GM12873 (cell line): ENCODE data around the gene MED12L.

ENCODE experiments used
- TF ChIP-seq, protein P1 (sequence below): IDR thresholded peaks from 2 replicates; pipeline ENCODE4 v1.5.1; 2012; ENCODE audit warnings: low read depth, mild to moderate bottlenecking, moderate library complexity, low read length, control low read depth; ENCODE audit not compliant: insufficient read depth; ENCODE audit errors: missing control alignments

Gene MED12L

DNA sequence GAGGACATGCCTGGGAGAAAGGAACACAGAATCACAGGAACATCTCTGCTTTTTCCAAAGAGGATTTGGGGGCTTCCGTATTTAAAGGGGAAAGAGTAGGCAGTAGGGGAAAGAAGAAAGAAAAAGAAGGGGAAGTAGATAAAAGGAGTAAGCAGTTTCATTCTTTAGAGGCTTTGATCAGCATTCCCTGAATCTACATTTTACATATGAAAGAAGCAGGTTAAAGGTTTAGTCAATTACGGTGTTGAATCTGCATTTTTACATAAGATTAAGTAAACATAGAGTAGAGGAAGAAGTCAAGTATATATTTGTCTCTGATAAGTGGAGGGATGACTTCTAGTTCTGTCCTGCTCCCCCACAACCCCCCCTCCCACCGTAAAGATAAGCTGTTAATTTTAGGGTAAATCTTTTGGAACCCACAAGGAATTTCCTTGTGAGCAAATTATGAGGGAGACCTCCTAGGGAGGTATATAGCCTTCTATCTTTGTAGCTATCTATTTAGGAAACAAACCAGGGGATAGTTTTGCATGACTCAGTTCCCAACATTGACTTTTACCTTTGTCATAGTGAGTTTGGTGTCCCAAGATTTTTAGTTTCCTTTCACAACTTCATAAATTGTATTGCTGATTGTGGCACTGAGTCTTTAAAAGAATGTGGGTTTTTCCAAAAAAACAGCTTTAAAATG, 307.8 kb downstream of the MED12L start:
- TF ChIP-seq, protein P1, sequence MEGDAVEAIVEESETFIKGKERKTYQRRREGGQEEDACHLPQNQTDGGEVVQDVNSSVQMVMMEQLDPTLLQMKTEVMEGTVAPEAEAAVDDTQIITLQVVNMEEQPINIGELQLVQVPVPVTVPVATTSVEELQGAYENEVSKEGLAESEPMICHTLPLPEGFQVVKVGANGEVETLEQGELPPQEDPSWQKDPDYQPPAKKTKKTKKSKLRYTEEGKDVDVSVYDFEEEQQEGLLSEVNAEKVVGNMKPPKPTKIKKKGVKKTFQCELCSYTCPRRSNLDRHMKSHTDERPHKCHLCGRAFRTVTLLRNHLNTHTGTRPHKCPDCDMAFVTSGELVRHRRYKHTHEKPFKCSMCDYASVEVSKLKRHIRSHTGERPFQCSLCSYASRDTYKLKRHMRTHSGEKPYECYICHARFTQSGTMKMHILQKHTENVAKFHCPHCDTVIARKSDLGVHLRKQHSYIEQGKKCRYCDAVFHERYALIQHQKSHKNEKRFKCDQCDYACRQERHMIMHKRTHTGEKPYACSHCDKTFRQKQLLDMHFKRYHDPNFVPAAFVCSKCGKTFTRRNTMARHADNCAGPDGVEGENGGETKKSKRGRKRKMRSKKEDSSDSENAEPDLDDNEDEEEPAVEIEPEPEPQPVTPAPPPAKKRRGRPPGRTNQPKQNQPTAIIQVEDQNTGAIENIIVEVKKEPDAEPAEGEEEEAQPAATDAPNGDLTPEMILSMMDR, result no peak

DNA sequence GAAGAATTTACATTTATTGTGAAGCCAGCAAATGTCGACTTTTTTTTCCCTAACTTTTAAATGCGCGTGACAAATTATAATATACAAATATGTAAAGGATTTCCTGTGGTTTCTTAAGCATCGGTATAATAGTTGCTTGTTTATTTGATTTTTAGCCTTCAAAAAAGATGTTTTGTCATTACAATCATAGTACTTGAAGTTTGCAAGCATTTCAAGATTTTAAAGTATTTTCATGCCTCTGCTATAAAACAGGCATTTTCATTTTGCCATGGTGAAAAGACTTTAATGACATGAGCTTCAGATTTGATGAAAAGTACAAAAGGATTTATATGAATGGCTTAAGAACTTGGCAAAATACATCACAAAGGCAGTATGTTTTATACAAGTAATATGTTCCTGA, 308.5 kb downstream of the MED12L start:
- TF ChIP-seq, protein P1, result no peak

- TF ChIP-seq, protein P1, result no peak
Measured at GRCh38 chr3:151394611-151395010, 309.1 kb downstream of the MED12L start.

DNA sequence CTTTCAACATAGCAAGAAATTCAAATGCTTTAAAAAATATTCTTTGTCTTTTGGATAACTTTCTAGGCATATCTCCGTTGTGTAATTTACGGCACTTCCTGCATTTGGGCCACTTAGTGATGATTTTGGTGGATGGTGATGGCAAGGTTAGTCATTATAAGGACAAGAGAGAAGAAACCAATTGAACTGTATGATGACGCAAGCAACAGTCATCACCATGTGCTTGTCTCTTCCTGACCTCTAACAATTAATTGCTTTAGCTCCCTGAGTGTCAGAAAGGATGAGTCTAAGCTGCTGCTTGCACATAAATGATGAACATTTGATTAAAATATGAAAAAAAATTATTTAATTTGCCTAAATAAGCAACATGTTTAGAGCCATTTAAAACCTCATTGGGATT, 310.3 kb downstream of the MED12L start:
- TF ChIP-seq, protein P1, result no peak

DNA sequence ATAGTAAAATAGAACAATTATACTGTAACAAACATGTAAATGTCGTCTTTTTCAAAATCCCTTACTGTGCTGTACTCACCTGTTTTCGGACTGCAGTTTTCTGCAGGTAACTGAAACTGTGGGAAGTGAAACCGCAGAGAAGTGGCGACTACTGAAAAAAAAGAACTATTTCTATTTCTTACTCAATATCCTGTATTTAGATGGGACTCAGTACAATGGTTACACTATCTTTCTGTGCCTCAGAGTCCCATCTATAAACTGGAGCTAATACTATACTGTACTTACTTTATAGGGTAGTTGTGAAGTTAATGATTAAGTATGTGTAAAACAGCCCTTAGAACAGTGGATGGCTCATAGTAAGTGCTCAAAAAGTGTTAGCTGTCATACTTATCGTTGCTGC, 313.4 kb downstream of the MED12L start:
- TF ChIP-seq, protein P1, result no peak

- TF ChIP-seq, protein P1, result no peak
Measured at GRCh38 chr3:151400341-151400740, 314.9 kb downstream of the MED12L start.

DNA sequence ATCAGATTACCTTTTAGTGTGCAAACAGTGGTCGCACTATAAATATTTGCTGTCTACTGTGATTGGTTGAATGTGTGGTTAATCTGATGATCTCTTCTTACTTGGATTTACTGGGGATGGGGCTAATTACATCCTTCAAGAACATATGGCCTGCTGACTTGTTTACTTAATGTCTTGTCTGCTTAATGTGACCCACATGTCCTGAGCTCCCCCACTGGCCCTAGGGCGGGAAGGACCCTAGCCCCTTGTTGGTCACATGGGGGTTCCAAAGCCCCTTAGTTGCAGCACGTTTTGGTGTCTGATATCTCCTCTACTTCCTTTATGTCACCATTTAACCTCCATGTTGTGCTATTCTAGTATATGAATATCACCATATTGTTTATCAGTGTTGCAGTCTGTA, 316.9 kb downstream of the MED12L start:
- TF ChIP-seq, protein P1, result no peak
